Occipital lobe (tissue), 2 donors: Measurements from ENCODE around the gene ATP6V1D. TPM values are rescaled to one million over a fixed set of nuclear protein-coding genes. Genes with fewer than 3 reads are reported as not detected.

Source experiments
- small RNA-seq: library from RNA; depleted of rRNA; stranded (forward); fragments of <200 nt; gene quantifications from one replicate; pipeline ENCODE3, GENCODE V24; 2014
- total RNA-seq: library from RNA; depleted of rRNA; stranded (reverse); fragments of >200 nt; gene quantifications from one replicate; pipeline ENCODE4 v1.2.3, GENCODE V29; 2014

Gene ATP6V1D
- total RNA-seq, 1 donor from 2014 or later, result 152 TPM

Small RNAs within 50 kb of the gene (small RNA-seq; reads per million reads assigned to genes)
- gene RF00019, result not detected

Other genes starting within 250 kb of the ATP6V1D start
- gene GARIN2, start 170.4 kb downstream of the ATP6V1D start, total RNA-seq, result 1.4 TPM
- 19.8 TPM for gene PALS1, start 118.4 kb downstream of the ATP6V1D start, total RNA-seq
- 92.8 TPM for gene EIF2S1, start 524 bp upstream of the ATP6V1D start, total RNA-seq
- gene PLEK2, start 52.4 kb upstream of the ATP6V1D start, total RNA-seq, result 0.47 TPM
- 23.9 TPM for gene TMEM229B, start 128.9 kb upstream of the ATP6V1D start, total RNA-seq
- 5.5 TPM for gene PLEKHH1, start 173.5 kb upstream of the ATP6V1D start, total RNA-seq
- gene PIGH, start 240.5 kb upstream of the ATP6V1D start, total RNA-seq, result 25.3 TPM